ENCODE data around the gene TTBK2.

DNA sequence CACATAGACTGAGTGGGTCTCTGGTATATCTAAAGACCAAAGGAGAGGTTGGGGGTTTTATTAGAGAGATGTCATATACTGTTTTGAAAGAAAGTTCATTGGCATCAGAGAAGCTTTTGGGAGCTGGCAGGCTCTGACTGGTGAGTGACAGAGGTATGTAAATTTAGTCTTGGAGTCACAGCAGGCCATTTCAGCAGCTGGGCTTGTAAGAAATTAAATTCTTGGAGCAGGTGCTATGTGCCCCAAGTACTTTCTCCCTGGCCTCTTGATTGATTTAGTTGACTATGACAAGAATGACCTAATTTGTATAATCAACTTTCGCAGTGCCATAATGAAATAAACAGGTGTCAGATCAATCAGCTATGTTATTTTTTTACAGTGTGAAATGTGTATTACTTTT, 135.9 kb downstream of the TTBK2 start:
- TF ChIP-seq, protein P1, sequence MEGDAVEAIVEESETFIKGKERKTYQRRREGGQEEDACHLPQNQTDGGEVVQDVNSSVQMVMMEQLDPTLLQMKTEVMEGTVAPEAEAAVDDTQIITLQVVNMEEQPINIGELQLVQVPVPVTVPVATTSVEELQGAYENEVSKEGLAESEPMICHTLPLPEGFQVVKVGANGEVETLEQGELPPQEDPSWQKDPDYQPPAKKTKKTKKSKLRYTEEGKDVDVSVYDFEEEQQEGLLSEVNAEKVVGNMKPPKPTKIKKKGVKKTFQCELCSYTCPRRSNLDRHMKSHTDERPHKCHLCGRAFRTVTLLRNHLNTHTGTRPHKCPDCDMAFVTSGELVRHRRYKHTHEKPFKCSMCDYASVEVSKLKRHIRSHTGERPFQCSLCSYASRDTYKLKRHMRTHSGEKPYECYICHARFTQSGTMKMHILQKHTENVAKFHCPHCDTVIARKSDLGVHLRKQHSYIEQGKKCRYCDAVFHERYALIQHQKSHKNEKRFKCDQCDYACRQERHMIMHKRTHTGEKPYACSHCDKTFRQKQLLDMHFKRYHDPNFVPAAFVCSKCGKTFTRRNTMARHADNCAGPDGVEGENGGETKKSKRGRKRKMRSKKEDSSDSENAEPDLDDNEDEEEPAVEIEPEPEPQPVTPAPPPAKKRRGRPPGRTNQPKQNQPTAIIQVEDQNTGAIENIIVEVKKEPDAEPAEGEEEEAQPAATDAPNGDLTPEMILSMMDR (IDR thresholded peaks at IDR 0.05): no peak
- TF ChIP-seq POLR2A (IDR thresholded peaks at IDR 0.05): no peak
